HepG2 (cell line): ENCODE data around the gene RPL18. TPM values are rescaled to one million over a fixed set of nuclear protein-coding genes. Genes with fewer than 3 reads are reported as not detected.
A peak's percentile ranks its signal among the peaks of the same experiment; 100 is the strongest.

Source experiments
- HMGA1 ChIP-seq: sonication (generic); formaldehyde crosslinking; conservative IDR thresholded peaks from 2 replicates; pipeline ENCODE4 v1.4.0; 2020; ENCODE audit warnings: missing genetic modification reagents
- HOXA5 ChIP-seq: sonication (generic); formaldehyde crosslinking; IDR thresholded peaks from 2 replicates; pipeline ENCODE4 v1.4.0; 2020; ENCODE audit warnings: missing genetic modification reagents
- KMT2A ChIP-seq: sonication (generic); formaldehyde crosslinking; IDR thresholded peaks from 2 replicates; pipeline ENCODE4 v1.4.0; 2020; ENCODE audit warnings: missing genetic modification reagents
- NFIB ChIP-seq: sonication (generic); formaldehyde crosslinking; IDR thresholded peaks from 2 replicates; pipeline ENCODE4 v1.9.0; 2021; ENCODE audit warnings: missing genetic modification reagents, mild to moderate bottlenecking, borderline replicate concordance
- NFKBIZ ChIP-seq: IDR thresholded peaks from 2 replicates; pipeline ENCODE4 v1.6.1; 2018; ENCODE audit warnings: missing genetic modification reagents, missing compliant biosample characterization
- RAD51 ChIP-seq: fragments of 450-650 bp; IDR thresholded peaks from 2 replicates; pipeline ENCODE4 v1.6.1; 2016; ENCODE audit warnings: borderline replicate concordance
- ZBTB38 ChIP-seq: sonication (generic); formaldehyde crosslinking; IDR thresholded peaks from 2 replicates; pipeline ENCODE4 v1.5.1; 2020; ENCODE audit warnings: mild to moderate bottlenecking, missing genetic modification reagents
- ZNF282 ChIP-seq: fragments of 450-650 bp; IDR thresholded peaks from 2 replicates; pipeline ENCODE4 v1.6.1; 2018; ENCODE audit not compliant: partially characterized antibody
- ZNF598 ChIP-seq: sonication (generic); formaldehyde crosslinking; IDR thresholded peaks from 2 replicates; pipeline ENCODE4 v1.5.1; 2020; ENCODE audit warnings: mild to moderate bottlenecking, missing genetic modification reagents, borderline replicate concordance
- ZNF713 ChIP-seq: sonication (generic); formaldehyde crosslinking; IDR thresholded peaks from 2 replicates; pipeline ENCODE4 v1.4.0; 2020; ENCODE audit warnings: mild to moderate bottlenecking, missing genetic modification reagents
- ZNF737 ChIP-seq: sonication (generic); formaldehyde crosslinking; IDR thresholded peaks from 2 replicates; pipeline ENCODE4 v1.5.0; 2020; ENCODE audit warnings: missing genetic modification reagents, mild to moderate bottlenecking, borderline replicate concordance
- ZNF746 ChIP-seq: sonication (generic); formaldehyde crosslinking; IDR thresholded peaks from 2 replicates; pipeline ENCODE4 v1.8.0; 2022; ENCODE audit warnings: mild to moderate bottlenecking, missing genetic modification reagents
- ZNF782 ChIP-seq: sonication (generic); formaldehyde crosslinking; IDR thresholded peaks from 2 replicates; pipeline ENCODE4 v1.4.0; 2020; ENCODE audit warnings: missing genetic modification reagents, mild to moderate bottlenecking, borderline replicate concordance
- ZZZ3 ChIP-seq: sonication (generic); formaldehyde crosslinking; IDR thresholded peaks from 2 replicates; pipeline ENCODE4 v1.4.0; 2020; ENCODE audit warnings: missing genetic modification reagents, mild to moderate bottlenecking, borderline replicate concordance
- polyA plus RNA-seq, 8 experiments: library from polyadenylated mRNA; depleted of rRNA in 3 of 8; stranded (reverse) in 7 of 8; unstranded in 1 of 8; fragments of >200 nt; fragmentation: Illumina TruSeq in 4 of 8; extraction: Trizol in 4 of 8; gene quantifications; 2 replicates each; pipeline versions ENCODE4 v1.2.1 to v1.2.3, GENCODE V29; 2011 to 2016; ENCODE audit warnings: low read depth in 4 of 8, missing spikeins in 1 of 8, mixed read lengths in 1 of 8; ENCODE audit not compliant: insufficient read depth in 1 of 8
- total RNA-seq, 5 experiments: library from RNA; depleted of rRNA; stranded (reverse); fragments of >200 nt; fragmentation: Illumina TruSeq; extraction: Trizol; gene quantifications; 2 replicates each; pipeline ENCODE4 v1.2.3, GENCODE V29; 2016; ENCODE audit warnings: low read depth in 1 of 5
- TF ChIP-seq, protein P1 (sequence below): sonication (generic); formaldehyde crosslinking; IDR thresholded peaks from 2 replicates; pipeline ENCODE4 v1.5.0; 2020; ENCODE audit warnings: missing genetic modification reagents, mild to moderate bottlenecking, borderline replicate concordance
- TF ChIP-seq, protein P2 (sequence below): sonication (generic); formaldehyde crosslinking; IDR thresholded peaks from 2 replicates; pipeline ENCODE4 v1.5.1; 2020; ENCODE audit warnings: missing genetic modification reagents, mild to moderate bottlenecking, borderline replicate concordance
- TF ChIP-seq, protein P3 (sequence below): sonication (generic); formaldehyde crosslinking; IDR thresholded peaks from 2 replicates; pipeline ENCODE4 v1.5.0; 2020; ENCODE audit warnings: mild to moderate bottlenecking, missing genetic modification reagents
- TF ChIP-seq, protein P4 (sequence below): sonication (generic); formaldehyde crosslinking; IDR thresholded peaks from 2 replicates; pipeline ENCODE4 v1.5.1; 2020; ENCODE audit warnings: mild to moderate bottlenecking, moderate library complexity, missing genetic modification reagents
- TF ChIP-seq, protein P5 (sequence below): sonication (generic); formaldehyde crosslinking; IDR thresholded peaks from 2 replicates; pipeline ENCODE4 v1.4.0; 2020; ENCODE audit warnings: mild to moderate bottlenecking, missing genetic modification reagents, borderline replicate concordance

The RPL18 gene
- total and polyA plus RNA-seq, 2 of the 13 experiments (the other 11 are each of a cell fraction or from before 2014, with no cell fraction given) = 1,485 to 1,639 TPM

DNA sequence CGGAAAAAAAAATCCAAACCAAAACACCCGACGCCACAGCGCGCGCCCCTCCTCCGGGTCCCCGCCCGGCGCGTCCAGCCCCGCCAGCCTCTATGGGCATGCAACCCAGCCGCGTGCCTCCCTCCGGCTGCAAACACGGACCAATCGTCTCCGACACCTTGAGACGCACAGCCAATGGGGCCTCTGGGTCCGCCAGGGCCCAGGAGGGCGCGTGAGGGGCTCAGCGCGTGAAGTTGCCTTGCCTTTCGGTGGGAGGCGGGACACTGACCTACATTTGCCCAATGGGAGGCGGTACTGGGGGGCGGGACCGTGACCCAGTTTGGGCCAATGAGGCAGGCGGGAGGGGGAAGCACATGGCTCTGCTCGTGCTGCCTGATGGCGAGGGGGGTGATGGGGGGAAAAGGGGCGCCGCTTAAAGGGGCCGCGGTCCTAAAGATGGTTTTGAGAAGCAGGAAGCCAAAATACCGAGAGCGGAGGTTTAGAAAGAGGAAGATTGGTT, 18.5 kb upstream of the RPL18 start (continued):
- TF ChIP-seq ZNF746 (CRISPR knock-in tag) = peak; percentile 34; the same call in 1 of the 2 replicates
- TF ChIP-seq, protein P1, sequence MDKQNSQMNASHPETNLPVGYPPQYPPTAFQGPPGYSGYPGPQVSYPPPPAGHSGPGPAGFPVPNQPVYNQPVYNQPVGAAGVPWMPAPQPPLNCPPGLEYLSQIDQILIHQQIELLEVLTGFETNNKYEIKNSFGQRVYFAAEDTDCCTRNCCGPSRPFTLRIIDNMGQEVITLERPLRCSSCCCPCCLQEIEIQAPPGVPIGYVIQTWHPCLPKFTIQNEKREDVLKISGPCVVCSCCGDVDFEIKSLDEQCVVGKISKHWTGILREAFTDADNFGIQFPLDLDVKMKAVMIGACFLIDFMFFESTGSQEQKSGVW (CRISPR knock-in tag) = no peak
- no peak for TF ChIP-seq ZNF713 (CRISPR knock-in tag)
- TF ChIP-seq NFIB (CRISPR knock-in tag) = no peak
- TF ChIP-seq KMT2A (CRISPR knock-in tag) = no peak
- TF ChIP-seq ZNF782 = 0 out of 2 replicates have a peak, but pooled peaks have one; percentile 34
- 0 out of 2 replicates have a peak, but pooled peaks have one; percentile 32 for TF ChIP-seq ZBTB38
- 0 out of 2 replicates have a peak, but pooled peaks have one; percentile 52 for TF ChIP-seq HOXA5 (CRISPR knock-in tag)
- TF ChIP-seq, protein P2, sequence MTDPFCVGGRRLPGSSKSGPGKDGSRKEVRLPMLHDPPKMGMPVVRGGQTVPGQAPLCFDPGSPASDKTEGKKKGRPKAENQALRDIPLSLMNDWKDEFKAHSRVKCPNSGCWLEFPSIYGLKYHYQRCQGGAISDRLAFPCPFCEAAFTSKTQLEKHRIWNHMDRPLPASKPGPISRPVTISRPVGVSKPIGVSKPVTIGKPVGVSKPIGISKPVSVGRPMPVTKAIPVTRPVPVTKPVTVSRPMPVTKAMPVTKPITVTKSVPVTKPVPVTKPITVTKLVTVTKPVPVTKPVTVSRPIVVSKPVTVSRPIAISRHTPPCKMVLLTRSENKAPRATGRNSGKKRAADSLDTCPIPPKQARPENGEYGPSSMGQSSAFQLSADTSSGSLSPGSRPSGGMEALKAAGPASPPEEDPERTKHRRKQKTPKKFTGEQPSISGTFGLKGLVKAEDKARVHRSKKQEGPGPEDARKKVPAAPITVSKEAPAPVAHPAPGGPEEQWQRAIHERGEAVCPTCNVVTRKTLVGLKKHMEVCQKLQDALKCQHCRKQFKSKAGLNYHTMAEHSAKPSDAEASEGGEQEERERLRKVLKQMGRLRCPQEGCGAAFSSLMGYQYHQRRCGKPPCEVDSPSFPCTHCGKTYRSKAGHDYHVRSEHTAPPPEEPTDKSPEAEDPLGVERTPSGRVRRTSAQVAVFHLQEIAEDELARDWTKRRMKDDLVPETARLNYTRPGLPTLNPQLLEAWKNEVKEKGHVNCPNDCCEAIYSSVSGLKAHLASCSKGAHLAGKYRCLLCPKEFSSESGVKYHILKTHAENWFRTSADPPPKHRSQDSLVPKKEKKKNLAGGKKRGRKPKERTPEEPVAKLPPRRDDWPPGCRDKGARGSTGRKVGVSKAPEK (CRISPR knock-in tag) = no peak
- TF ChIP-seq, protein P3, sequence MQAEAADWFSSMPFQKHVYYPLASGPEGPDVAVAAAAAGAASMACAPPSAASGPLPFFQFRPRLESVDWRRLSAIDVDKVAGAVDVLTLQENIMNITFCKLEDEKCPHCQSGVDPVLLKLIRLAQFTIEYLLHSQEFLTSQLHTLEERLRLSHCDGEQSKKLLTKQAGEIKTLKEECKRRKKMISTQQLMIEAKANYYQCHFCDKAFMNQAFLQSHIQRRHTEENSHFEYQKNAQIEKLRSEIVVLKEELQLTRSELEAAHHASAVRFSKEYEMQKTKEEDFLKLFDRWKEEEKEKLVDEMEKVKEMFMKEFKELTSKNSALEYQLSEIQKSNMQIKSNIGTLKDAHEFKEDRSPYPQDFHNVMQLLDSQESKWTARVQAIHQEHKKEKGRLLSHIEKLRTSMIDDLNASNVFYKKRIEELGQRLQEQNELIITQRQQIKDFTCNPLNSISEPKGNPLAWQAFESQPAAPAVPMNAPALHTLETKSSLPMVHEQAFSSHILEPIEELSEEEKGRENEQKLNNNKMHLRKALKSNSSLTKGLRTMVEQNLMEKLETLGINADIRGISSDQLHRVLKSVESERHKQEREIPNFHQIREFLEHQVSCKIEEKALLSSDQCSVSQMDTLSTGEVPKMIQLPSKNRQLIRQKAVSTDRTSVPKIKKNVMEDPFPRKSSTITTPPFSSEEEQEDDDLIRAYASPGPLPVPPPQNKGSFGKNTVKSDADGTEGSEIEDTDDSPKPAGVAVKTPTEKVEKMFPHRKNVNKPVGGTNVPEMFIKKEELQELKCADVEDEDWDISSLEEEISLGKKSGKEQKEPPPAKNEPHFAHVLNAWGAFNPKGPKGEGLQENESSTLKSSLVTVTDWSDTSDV (CRISPR knock-in tag) = no peak
- no peak for TF ChIP-seq HMGA1
- TF ChIP-seq ZNF737 (CRISPR knock-in tag) = no peak
- TF ChIP-seq, protein P4, sequence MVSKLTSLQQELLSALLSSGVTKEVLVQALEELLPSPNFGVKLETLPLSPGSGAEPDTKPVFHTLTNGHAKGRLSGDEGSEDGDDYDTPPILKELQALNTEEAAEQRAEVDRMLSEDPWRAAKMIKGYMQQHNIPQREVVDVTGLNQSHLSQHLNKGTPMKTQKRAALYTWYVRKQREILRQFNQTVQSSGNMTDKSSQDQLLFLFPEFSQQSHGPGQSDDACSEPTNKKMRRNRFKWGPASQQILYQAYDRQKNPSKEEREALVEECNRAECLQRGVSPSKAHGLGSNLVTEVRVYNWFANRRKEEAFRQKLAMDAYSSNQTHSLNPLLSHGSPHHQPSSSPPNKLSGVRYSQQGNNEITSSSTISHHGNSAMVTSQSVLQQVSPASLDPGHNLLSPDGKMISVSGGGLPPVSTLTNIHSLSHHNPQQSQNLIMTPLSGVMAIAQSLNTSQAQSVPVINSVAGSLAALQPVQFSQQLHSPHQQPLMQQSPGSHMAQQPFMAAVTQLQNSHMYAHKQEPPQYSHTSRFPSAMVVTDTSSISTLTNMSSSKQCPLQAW = peak; percentile 92
- TF ChIP-seq ZNF598 (CRISPR knock-in tag) = no peak; the same call in 1 of the 2 replicates
- TF ChIP-seq NFKBIZ (CRISPR knock-in tag) = no peak
- TF ChIP-seq RAD51 = peak; percentile 45; the same call in 1 of the 2 replicates
- TF ChIP-seq ZZZ3 (CRISPR knock-in tag) = no peak; the same call in 1 of the 2 replicates
- TF ChIP-seq, protein P5, sequence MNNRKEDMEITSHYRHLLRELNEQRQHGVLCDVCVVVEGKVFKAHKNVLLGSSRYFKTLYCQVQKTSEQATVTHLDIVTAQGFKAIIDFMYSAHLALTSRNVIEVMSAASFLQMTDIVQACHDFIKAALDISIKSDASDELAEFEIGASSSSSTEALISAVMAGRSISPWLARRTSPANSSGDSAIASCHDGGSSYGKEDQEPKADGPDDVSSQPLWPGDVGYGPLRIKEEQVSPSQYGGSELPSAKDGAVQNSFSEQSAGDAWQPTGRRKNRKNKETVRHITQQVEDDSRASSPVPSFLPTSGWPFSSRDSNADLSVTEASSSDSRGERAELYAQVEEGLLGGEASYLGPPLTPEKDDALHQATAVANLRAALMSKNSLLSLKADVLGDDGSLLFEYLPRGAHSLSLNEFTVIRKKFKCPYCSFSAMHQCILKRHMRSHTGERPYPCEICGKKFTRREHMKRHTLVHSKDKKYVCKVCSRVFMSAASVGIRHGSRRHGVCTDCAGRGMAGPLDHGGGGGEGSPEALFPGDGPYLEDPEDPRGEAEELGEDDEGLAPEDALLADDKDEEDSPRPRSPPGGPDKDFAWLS (CRISPR knock-in tag) = no peak
- TF ChIP-seq ZNF282 = no peak
